IPS-11a (cell line): ENCODE data around the gene CZIB.

Experiments
- H3K4me3 ChIP-seq: one replicate; pipeline ENCODE4 v1.5.1; 2013; ENCODE audit warnings: low read depth, low read length, control low read depth

Gene CZIB

DNA sequence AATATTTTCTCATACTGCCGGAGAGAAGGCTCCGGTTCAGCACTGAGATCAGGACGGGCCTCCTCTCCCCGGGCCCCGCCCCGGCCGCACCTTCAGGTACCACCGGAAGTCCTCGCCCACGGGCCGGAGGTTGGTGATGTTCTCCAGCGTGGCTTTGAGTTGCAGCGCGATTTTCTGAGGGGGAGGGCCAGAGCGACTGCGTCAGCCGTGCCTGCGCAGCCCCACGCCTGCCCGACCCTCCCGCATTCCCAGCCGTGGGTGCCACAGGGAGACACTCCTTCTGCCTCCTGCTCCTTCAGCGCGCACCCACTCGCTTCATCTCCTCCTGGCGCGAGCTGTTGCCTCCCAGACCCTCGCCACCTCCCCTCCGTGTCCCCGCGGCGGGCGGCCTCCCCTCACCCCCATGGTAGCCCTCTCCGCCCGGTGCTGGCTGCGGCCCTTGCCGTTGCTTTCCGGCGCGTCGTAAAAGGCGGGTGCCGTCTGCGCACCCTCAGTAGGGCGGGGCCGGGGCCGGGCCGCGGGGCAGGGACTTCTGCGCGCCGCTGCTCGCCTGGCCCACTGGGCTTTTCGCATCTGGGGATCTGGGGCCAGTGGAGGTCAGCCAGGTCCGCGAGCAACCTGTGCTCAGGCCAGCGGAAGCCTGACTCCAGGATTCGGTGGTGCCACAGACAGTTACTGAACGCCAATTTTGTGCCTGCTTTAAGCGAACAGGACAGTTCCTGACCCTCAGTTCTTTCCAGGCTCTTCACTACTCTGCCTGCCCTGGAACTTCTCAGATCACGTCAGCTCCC is at the start of gene CZIB:
Gene CZIB, minus strand, starts transcription at position 464 of the 791 bp plus-strand sequence. Its CDS starts 59 bp downstream, at position 405.
- peak within 1 kb of the TSS; percentile 98 for H3K4me3 ChIP-seq

DNA sequence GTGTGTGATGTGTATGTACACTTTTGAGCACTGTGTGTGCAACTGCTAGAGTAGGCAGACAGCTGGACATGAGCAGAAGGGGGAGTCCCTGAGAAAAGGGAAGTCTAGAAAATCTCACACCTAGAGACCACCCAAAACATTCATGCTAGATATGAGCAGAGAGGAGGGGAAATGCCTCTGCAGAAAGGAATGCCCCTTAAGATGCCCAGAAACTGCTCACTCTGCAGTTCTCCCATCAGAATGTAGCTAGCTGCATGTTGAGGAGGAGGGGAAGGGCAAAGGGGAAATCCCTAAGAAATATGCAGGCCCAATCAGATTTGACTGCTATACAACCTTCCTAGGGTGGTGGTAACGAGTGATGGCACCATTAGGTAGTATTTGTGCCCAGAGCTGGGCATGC is 49.7 kb upstream of the CZIB start:
- H3K4me3 ChIP-seq, result no peak overlapping the region

DNA sequence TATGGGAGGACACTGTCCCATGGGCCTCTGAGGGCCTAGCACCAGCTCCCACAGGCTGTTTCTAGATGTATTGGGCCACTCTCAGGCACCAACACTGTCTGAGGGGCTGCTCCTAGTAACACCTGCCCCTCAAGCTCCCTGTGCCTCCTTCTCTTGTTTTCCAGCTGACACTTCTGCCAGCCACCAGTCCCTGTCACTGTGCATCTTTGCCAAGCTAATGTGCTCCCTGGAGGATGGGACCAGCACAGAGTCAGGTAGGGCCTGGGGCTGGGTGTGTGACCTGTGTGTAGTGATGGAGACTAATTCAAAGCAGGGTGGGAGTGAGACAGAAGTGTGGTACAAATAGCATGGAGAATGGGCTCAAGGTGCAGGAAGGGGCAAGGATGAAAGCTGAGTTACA is 47.3 kb upstream of the CZIB start:
- no peak overlapping the region for H3K4me3 ChIP-seq

DNA sequence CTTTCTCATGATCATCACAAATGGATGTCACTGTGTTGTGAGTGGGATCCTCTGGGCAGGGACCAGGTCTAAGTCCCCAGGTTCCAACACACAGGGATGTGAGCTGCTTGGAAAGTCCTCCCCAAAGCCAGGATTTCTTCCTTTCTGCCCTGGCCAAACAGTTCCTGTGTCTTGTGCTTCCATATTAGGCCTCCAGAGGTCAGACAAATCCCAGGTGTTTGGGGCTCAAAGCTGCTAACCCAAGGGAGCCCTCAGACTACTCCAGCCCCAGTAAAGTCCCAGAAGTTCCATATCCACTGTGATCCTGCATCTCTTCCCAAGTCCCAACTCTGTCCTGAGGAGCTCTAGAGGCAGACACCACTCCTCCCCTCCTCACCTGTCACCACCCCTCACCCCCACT is 45.6 kb upstream of the CZIB start:
- no peak overlapping the region for H3K4me3 ChIP-seq

DNA sequence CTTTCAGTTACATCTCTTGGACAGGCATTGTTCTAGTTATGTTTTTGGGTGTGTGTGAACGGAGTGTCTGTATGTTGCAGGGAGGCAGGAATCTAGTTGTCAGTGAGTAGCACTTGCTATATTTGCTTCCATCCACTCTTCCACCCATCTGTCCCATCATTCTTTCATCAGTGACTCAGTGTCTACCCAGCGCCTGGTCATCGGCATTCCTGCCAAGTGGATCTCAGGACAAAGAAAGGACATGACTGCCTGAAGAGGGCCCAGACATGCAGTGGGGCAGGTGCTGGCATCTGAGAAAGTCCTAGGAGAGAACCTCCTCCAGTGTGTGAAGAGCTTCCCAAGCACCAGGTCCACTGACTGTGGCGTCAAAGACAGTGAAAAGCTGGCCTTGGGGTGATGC is 45.1 kb upstream of the CZIB start:
- H3K4me3 ChIP-seq, result no peak overlapping the region

DNA sequence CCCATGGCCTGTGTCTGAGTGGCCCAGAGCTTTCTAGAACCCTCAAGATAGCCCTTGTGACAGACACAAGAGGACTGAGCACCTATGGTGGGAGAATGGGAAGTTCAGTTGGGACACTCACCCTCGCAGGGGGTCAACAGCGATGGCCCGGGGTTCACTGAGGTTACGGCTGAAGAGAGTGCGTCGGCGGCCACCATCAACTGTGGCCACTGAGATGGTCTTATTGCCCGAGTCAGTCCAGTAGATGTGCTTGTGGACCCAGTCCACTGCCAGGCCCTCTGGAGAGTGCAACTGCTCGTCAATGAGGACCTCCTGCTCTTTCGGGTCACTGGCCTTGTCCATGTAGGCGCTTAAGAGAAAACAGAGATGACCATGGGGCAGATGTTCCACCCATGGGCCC is 43.6 kb upstream of the CZIB start:
- no peak overlapping the region for H3K4me3 ChIP-seq

DNA sequence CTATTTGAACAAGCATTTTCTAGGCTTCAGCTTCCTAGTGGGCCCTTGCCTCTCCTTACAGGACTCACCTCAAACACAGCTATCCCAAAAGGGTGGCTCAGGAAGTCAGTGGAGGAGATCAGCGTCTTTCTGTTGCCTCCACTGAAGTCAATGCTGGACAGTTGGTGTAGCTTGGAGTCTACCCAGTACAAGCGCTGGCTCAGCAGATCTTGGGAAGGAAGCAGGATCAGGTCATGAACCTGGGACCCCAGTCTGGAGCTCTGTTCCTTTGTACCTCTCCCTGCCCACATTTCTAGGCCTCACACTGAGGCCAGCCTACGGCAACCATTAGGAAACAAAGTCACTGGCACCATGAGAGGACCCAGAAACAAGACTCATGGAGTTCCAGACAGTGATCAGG is 41.6 kb upstream of the CZIB start:
- H3K4me3 ChIP-seq, result no peak overlapping the region

DNA sequence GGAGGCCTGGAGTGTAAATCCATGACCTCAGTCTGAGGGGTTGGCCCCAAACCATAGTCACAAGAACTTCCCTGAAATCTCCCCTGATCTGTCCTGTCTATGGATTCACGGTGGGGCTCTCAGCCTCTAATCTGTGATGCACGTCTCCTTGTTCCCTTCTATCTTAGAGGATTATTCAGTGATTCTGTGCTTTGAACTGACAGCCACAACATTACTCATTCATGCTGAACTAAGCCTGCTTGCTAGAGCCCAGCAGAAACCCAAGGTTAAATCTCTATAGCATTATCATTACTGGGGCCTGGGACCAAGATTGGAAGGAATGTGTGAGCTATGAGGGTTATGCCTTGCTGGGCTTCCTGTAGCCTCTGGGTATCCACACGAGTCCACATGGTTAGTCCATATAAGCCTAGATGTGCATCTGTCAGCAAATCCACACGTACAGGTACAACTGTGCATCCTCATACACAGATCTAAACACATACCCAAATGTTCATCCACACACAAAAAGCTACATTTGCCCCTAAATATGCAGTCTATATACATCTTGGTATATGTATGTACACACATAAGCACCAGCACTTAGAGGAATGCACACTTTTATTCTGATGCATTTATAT is 40.3 kb upstream of the CZIB start:
- no peak overlapping the region for H3K4me3 ChIP-seq

DNA sequence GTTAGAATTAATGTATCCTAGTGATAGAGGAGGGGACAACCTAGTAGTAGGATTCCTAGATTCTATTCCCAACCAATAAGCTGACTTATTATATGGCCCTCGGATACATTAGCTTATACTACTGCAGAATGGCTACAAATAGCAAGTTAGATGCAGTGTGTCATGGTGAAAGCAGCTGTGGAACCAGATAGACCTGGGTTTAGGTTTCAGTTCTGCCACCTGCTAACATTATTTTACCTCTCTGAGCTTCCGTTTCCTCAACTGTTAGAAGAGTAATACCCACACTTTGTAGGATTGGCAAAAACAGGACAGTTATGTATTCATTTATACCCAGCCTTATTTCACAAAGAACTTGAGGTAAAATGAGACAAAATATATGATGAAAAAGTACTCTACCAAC is 39.5 kb upstream of the CZIB start:
- H3K4me3 ChIP-seq, result no peak overlapping the region

DNA sequence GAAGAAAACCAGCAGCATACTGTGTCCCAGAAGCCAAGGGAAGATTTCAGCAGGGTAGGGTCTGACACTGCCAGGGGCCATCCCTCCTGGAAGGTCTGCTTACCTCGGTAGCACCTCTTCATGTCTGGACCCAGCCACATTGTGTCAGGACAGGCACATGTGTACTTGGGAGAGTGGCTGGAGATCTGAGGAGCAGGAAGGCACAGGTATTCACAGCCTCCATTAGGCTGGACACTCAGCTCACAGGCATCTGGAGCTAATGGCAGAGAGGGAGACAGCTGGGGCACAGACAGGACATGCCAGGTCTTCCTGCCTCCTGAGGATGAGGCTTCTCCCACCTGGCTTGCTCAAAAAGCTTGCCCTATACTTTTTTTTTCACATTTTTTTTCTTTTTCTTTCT is 37.8 kb upstream of the CZIB start:
- no peak overlapping the region for H3K4me3 ChIP-seq

DNA sequence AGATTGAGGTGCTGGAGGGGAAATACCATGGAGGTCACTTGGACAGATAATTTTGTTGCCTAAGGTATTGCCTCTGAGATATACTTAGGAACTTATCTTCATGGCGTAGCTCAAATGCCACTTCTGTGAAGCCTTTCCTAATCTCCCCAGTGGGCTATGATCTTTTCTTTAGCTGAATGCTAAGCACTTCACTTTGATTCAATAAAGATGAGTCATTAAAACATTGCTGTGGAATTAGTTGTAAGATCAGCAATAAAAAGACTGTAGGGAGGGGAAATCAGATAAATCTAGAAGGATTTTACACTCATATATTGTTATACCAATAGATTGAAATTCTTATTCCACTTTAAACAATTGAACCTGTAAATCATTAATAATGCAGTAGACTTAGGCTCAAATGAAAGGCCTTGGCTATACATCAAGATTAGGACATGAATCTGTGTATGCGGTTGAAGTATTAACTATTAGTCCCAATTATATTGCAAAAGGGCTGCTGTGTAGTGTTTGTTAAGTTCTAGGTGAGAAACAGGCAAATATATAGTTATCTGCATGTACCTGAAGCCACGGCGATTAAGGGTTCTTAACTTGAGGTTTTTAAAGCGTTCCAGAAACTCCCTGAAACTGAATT is 37.1 kb upstream of the CZIB start:
- no peak overlapping the region for H3K4me3 ChIP-seq

DNA sequence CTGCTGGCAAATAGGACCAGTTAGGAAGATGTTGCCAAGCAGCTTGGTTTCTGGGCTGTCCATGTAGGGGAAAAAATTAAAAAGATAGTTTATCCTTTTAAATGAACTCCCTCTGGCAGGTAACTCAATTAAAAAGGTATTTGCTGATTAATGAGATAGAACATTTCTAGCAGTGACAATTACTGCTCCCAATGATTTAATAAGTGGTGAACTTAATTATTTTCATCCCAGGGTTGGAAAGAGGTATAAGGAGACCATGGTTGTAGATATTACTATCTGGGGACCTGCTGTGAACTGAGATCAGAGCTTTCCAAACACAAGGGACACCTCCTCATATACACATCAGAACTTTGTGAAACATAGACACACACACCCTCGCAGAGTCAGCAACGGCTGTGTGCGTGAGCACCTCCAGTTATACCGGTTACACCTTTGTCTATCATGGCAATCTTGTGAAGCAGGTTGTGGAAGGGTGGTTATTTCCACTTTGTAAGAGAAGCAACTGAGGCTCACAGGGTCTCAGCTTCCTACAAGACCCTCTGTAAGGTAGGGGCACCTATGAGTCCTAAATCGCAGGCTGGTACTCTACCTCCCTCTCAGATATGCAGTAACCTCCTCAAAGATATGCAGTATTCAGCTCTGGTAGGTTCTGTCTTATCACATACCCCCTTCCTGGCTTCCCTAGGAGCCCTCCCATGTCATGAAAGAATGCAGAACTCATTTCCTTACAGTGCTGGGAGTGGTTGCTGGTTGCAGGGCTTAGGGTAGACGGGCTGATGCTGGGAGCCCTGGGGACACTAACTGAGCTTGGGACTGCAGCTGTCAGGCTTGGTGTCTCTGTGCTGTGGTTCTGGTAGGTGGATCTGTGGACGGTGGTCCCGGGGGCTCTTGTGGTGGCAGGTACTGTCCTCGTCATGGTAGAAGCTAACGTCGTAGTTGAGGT is 36.3 kb upstream of the CZIB start:
- no peak overlapping the region for H3K4me3 ChIP-seq

DNA sequence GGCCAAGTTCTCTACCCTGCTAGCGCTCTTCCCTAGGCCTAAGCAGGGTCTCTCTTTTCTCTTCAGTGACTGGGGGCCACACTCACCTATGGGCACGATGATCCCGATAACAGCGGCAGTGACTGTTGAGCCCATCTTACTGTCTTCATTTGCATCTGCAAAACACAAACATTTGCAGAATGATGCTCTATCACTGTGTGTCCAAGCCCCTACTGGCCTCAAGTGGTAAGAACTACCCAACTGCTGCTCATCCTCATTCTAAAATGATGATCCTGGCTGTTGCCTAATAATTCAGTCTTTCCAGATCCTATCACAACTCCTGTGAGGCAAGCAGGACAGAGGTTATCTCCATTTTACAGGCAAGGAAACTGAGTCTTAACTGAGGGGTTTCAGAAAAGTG is 34.6 kb upstream of the CZIB start:
- H3K4me3 ChIP-seq, result no peak overlapping the region

DNA sequence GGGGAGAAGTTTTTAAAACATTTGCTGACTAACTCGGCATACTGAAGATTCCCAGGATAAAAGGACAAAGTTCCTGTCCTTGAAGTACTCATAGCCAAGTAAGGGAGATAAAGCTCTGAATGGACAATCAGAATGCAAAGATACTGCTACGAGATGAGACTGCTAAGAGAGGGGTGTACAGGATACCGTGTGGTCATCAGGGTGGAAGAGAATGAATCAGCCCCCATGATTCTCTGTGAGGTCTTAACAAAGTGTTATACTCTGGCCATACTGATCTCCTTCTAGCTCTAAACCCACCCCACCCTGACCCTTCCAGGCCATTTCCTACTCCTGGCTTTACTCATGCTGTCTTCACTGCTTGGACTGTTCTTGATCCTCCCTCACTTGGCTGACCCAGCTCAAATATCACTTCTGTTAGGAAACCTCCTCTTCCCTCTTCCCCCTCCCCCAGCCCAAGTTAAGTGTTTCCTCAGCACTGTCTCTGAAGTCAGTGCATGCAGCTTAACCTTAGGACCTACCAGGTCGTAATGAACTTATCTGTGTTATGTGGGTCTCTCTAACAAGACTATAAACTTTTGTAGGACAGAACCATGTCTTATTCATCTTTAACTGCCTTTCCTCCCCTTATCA is 33.7 kb upstream of the CZIB start:
- H3K4me3 ChIP-seq, result no peak overlapping the region

DNA sequence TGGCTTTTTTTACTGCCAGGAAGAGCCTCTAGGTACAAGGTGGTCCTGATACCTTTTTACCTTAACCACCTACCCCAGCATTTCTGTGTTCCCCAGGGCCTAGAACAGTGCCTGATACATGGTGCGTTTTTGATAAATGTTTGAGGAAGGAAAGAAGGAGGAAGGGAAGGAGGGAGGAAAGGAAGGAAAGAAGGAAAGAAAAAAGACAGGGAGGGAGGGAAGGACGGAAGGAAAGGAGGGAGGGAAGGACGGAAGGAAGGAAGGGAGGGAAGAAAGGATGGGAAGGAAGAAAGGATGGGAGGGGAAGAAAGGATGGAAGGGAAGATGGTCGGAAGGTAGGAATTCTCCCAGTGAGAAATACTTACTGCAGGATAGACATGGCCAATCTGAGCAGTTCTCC is 29.9 kb upstream of the CZIB start:
- no peak overlapping the region for H3K4me3 ChIP-seq

DNA sequence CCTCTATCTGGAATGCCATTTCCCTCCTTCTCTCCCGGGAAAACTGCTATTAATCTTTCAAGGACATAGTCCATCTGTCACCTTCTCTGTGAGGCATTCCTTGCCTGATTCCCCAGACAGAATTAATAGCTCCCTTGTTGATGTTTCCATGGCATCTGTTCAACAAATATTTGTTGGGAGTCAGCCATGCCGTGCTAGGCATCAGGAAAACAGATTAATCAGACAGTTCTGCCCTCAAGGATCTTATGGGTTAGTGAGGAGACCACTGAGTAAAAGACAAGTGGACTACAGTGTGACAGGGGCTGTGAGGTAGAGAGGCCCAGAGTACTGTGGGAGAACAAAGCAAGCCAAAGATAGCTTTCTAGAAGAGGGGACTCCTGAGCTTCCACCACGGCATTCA is 29.3 kb upstream of the CZIB start:
- no peak overlapping the region for H3K4me3 ChIP-seq

DNA sequence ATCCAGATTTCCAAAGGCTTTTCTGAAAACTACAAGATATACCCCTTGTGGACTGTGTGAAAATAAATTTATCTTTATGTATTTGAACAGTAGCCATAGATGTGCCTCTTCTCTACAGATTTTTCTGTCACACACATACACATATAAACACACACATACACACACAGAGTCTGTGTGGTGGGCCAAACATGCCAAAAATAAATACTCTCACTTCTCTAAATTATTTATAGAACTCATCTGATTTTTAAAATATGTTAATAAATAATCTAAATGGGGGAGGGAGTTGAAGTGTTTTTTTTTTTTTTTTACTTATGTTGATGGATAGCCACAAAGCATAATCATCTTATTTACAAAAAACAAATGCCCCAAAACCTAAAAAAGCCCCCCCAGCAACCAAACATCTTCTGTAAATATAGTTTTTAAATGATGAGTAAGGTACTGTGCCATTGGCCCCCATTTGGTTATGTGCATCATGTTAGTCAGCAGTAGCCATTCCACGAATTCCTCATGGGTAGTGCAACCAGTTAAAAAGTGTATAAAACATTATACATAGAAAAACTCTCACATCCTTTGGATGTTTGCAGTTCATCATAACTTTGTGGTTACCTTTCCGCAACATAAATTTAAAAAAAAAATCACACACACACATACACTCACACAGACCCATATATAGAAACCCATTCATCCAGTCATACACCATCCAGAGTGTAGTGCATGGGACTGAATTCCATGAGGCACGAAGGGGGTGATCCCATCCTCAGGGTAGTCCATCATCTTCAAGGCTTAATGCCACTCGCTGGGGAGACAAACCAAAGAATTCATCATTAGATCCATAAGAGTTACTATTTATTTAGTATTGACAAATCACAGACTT is 26.1 kb upstream of the CZIB start:
- H3K4me3 ChIP-seq, result no peak overlapping the region

DNA sequence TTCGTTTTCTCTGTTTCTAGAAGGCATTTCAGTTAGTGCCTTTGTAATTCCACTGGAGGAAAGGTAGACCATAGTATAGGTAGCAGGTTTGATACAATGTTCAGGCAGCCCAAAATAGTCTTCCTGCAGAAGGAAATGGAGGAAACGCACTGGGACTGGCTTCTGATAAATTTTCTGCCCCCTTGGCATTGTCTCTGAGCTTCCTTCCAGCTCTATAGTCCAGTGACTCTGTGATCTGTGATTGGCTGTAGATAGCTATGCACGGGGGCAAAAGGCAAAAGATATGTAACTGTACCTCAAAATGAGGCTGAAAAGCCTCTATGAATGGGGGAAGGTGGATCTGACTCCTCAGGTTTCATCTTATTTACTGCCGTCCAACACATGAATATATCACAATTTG is 23.7 kb upstream of the CZIB start:
- H3K4me3 ChIP-seq, result no peak overlapping the region

DNA sequence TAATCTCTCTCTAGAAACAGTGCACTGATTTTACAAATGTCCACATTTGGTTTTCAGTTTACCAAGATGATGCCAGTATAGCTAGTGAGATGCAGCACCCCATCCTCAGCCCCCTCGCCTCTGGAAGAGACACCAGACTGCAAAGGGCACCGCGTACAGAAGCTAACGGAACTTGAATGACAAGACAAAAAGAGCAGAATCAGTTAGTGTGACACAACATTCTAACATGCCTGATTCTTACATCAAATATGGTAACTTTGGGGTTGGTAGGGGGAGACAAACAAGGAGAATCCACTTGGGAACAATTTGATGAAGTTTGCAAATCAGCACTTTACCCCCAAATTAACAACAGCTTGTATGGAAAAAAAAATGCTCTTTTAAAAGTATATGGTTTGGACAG is 21.9 kb upstream of the CZIB start:
- H3K4me3 ChIP-seq, result no peak overlapping the region

DNA sequence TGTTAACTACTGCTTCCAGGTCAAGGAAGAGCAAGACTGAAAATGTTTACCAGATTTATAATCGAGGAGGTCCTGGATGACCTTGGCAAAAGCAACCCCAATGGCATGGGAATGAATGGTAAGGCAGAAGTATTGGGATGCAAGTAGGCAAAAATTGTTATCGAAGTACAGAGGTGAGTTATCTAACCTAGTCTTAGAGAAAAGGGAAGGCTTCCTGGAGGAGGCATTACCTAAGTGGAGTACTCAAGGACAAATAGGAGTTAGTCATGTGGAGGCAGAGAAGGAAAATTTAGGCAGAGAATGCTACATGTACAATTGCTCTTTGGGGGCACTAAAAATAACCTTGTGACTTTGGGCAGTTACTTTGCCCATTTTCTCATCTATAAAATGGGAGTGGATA is 21.4 kb upstream of the CZIB start:
- no peak overlapping the region for H3K4me3 ChIP-seq
